MCF 10A (cell line): ENCODE results near the gene INAVA. TPM values are rescaled to one million over a fixed set of nuclear protein-coding genes. Genes with fewer than 3 reads are reported as not detected.

Experiments
- BruUV-seq: library from RNA; stranded (reverse); fragments of 400-500 nt; replicated peaks from 2 replicates; lab custom pipeline; 2021; lab: Mats Ljungman, UMichigan
- CTCF ChIA-PET: fragments of 300-600 bp; sonication (Branson Sonifier 250); formaldehyde crosslinking; extraction: SDS; loops from one replicate; lab custom pipeline; 2021; ENCODE audit warnings: antibody characterized with exemption, inconsistent platforms; lab: Yijun Ruan, JAX
- POLR2A ChIA-PET: fragments of 300-600, 350-650 bp; sonication (Branson Sonifier 250); formaldehyde crosslinking; extraction: SDS; loops from one replicate; lab custom pipeline; 2020; ENCODE audit warnings: antibody characterized with exemption, inconsistent platforms; lab: Yijun Ruan, JAX
- DNase-seq: peaks from one replicate; pipeline ENCODE4 v3.0.0-alpha.2; 2018; ENCODE audit not compliant: unreplicated experiment
- H3K27ac Mint-ChIP-seq: one replicate; pipeline ENCODE4 v1.8.0; 2022; ENCODE audit warnings: mild to moderate bottlenecking, low read depth, mixed read lengths; ENCODE audit not compliant: unreplicated experiment
- H3K27me3 Mint-ChIP-seq: one replicate; pipeline ENCODE4 v1.8.0; 2022; ENCODE audit warnings: mixed read lengths; ENCODE audit not compliant: insufficient read depth, unreplicated experiment
- H3K36me3 Mint-ChIP-seq: one replicate; pipeline ENCODE4 v1.8.0; 2022; ENCODE audit warnings: mild to moderate bottlenecking, moderate library complexity, mixed read lengths; ENCODE audit not compliant: insufficient read depth, unreplicated experiment
- H3K4me1 Mint-ChIP-seq: one replicate; pipeline ENCODE4 v1.8.0; 2022; ENCODE audit warnings: mixed read lengths; ENCODE audit not compliant: insufficient read depth, unreplicated experiment
- H3K4me3 Mint-ChIP-seq: one replicate; pipeline ENCODE4 v1.8.0; 2022; ENCODE audit warnings: mild to moderate bottlenecking, moderate library complexity, mixed read lengths; ENCODE audit not compliant: unreplicated experiment
- H3K9me3 Mint-ChIP-seq: one replicate; pipeline ENCODE4 v1.8.0; 2022; ENCODE audit warnings: mixed read lengths; ENCODE audit not compliant: unreplicated experiment
- CTCF ChIP-seq: fragments of 200-600 bp; IDR thresholded peaks from one replicate; pipeline ENCODE4 v1.8.0; 2022; ENCODE audit warnings: antibody characterized with exemption, mild to moderate bottlenecking; ENCODE audit not compliant: unreplicated experiment
- intact Hi-C: fragments of 100-400 bp; cut with micrococcal nuclease; formaldehyde crosslinking; loops from 2 replicates; pipeline ENCODE4 v1.14.1; 2022
- total RNA-seq: library from RNA; stranded (reverse); gene quantifications from 2 replicates; pipeline ENCODE4 v1.2.3, GENCODE V29; 2022

INAVA gene
- total RNA-seq, 1 experiment from 2014 or later = 30.5 TPM

- peak; percentile 82 for DNase-seq
- Mint-ChIP-seq H3K27me3 (no peaks in the 10 kb centered on the region), H3K27ac (no peak overlapping the region), H3K4me3 (no peak overlapping the region), H3K4me1 (peaks cover 36% of the 10 kb centered on the region), H3K9me3 (no peaks in the 10 kb centered on the region), H3K36me3 (no peaks in the 10 kb centered on the region)
- intact Hi-C loops = no loop called here
- POLR2A ChIA-PET = interaction anchor here (0.7 to 1.6 kb wide), 6 partner anchors 8 to 331 kb away, joined by 3 to 5 read pairs (median 3); no protein-coding TSS in a partner anchor
- CTCF ChIA-PET = interaction anchor here (0.6 to 4.3 kb wide), 10 partner anchors 10 to 226 kb away, joined by 3 to 29 read pairs (median 4); no protein-coding TSS in a partner anchor
- BruUV-seq = no TSS peak
- TF ChIP-seq CTCF = no peak
Measured at GRCh38 chr1:200888349-200888838, 6.3 kb upstream of the INAVA start.

- Mint-ChIP-seq H3K27me3 (no peaks in the 10 kb centered on the region), H3K4me3 (no peak overlapping the region), H3K36me3 (no peaks in the 10 kb centered on the region), H3K4me1 (peaks cover 48% of the 10 kb centered on the region), H3K9me3 (no peaks in the 10 kb centered on the region), H3K27ac (no peak overlapping the region)
- ChIA-PET POLR2A (interaction anchor here (0.7 to 3.4 kb wide), 5 partner anchors 10 to 332 kb away, joined by 3 to 28 read pairs (median 4); no protein-coding TSS in a partner anchor), CTCF (interaction anchor here (0.8 to 4.3 kb wide), 11 partner anchors 8 to 225 kb away, joined by 3 to 29 read pairs (median 5); no protein-coding TSS in a partner anchor)
- no TSS peak for BruUV-seq
- no peak for DNase-seq
- intact Hi-C loops = no loop called here
- no peak for TF ChIP-seq CTCF
Measured at GRCh38 chr1:200889571-200889970, 5.1 kb upstream of the INAVA start.

- H3K27me3 Mint-ChIP-seq = no peaks in the 10 kb centered on the region
- POLR2A ChIA-PET = interaction anchor here (1.2 to 3.4 kb wide), 6 partner anchors 11 to 79 kb away, joined by 3 to 28 read pairs (median 6); no protein-coding TSS in a partner anchor
- no peak overlapping the region for H3K4me3 Mint-ChIP-seq
- no TSS peak for BruUV-seq
- no peak for TF ChIP-seq CTCF
- no peaks in the 10 kb centered on the region for H3K9me3 Mint-ChIP-seq
- CTCF ChIA-PET = interaction anchor here (0.6 to 4.3 kb wide), 21 partner anchors 8 to 368 kb away, joined by 3 to 29 read pairs (median 4); no protein-coding TSS in a partner anchor
- DNase-seq = no peak
- peaks cover 53% of the 10 kb centered on the region for H3K4me1 Mint-ChIP-seq
- H3K27ac Mint-ChIP-seq = no peak overlapping the region
- intact Hi-C loops = loop anchor here (2.0 to 10.0 kb wide), 3 partner anchors 83 to 225 kb away; partner anchors contain the start of gene CACNA1S
- H3K36me3 Mint-ChIP-seq = no peaks in the 10 kb centered on the region
Measured at GRCh38 chr1:200890027-200890426, 4.7 kb upstream of the INAVA start.
